A375 (cell line): Measurements from ENCODE around the gene TMEM202. TPM values are rescaled to one million over a fixed set of nuclear protein-coding genes. Genes with fewer than 3 reads are reported as not detected.

Experiments used
- total RNA-seq: library from RNA; depleted of rRNA; stranded (reverse); fragments of >200 nt; shearing (Covaris generic); gene quantifications from 2 replicates; pipeline ENCODE4 v1.2.3, GENCODE V29; 2014; rRNA removed

Gene TMEM202, protein sequence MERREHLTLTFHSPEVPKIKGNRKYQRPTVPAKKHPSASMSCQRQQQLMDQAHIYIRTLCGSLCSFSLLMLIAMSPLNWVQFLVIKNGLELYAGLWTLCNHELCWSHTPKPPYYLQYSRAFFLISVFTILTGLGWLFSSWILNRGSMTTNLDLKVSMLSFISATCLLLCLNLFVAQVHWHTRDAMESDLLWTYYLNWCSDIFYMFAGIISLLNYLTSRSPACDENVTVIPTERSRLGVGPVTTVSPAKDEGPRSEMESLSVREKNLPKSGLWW
- not detected in 2 replicates for total RNA-seq

DNA sequence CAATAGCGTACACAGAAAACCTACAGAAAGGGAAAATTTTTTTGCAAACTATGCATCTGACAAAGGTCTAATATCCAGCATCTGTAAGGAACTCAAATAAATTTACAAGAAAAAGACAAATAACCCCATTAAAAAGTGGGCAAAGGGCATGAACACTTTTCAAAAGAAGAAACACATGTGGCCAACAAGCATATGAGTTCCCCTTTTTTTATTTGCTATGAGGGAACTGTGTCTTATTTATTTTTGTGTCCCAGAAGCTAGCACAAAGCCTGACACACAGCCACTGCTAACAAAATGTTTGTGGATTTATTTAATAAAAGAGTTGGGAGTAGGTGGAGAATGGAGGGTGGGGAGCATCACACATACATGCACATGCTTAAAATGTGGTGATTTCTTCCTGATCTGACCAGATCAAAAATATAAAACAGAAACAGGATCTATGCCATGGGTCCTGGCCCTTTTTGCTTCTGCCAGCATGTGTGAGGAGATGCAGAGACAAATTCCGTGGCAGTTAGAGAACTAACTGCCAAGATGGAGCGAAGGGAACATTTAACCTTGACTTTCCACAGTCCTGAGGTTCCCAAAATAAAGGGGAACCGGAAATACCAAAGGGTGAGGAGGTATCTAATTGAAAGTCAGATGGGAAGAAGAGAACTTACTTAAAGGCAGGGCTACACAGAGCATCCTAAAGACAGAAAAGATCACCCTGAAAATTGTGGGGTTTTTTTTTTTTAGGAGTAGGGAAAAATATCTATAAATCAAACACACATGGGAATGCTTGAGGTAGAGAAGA lies at the start of gene TMEM202:
Gene TMEM202 (plus strand): TSS at position 510 of the 793 bp plus-strand sequence. CDS start 22 bp downstream, at position 532.

DNA sequence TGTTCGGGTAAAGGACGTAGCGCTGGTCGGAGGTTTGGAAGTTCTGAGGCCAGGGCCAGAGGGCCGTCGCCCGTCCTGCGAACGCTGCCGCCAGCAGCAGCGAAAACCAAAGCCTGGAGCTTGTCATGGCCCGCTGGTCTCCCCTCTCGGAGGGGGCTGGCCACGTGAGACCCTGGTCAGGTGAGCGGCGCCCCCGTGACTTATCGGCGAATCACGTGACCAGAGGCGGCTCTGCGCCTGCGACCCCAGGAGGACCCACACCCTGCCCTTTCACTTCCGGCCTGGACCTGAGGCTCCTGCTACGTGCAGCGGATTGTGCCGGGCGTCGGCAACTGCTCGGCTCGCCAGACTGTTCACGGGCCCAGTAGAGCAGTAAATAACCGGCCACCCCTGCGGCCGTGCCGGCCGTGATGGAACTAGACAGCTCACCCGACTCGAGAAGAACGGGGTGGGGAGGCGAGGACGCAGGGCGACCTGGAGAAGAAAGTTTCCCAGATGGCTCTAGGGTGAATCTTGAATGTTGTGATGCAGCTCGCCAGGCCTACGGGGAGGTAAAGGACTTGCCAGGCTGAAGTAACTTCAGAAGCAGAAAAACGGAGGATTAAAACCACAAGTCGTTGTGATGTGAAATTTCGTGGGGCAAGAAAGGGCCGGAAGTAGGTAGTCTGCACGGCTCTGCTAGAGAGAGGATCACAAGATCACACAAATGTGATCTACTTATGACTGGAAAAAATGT lies 22.1 kb upstream of the TMEM202 start, which contains the start of gene HEXA:
Gene HEXA (minus strand): TSS at position 169 of the 736 bp plus-strand sequence. CDS start 42 bp downstream, at position 127.

Other genes with a start within 250 kb of the TMEM202 start
- gene GRAMD2A, start 200.5 kb upstream of the TMEM202 start, total RNA-seq = 0.21 TPM in 1 of 2 replicates, not detected in the other
- gene PKM, start 167.1 kb upstream of the TMEM202 start, total RNA-seq = 1,823 and 2,030 TPM in 2 replicates
- 32.7 and 35.5 TPM in 2 replicates for gene PARP6, start 125.8 kb upstream of the TMEM202 start, total RNA-seq
- gene CELF6, start 78.1 kb upstream of the TMEM202 start, total RNA-seq = 0.53 TPM in 1 of 2 replicates, not detected in the other
- 69.2 and 69.4 TPM in 2 replicates for gene HEXA, start 22.3 kb upstream of the TMEM202 start, total RNA-seq
- 61.1 and 73.1 TPM in 2 replicates for gene ARIH1, start 76.0 kb downstream of the TMEM202 start, total RNA-seq